Caco-2 (cell line): ENCODE measurements around the gene TMEM129. TPM values are rescaled to one million over a fixed set of nuclear protein-coding genes. Genes with fewer than 3 reads are reported as not detected.

Source experiments
- BruUV-seq: library from RNA; stranded (reverse); fragments of 400-500 nt; replicated peaks from 2 replicates; lab custom pipeline; 2021; lab: Mats Ljungman, UMichigan
- CTCF ChIA-PET: fragments of 300-600 bp; sonication (Branson Sonifier 250); formaldehyde crosslinking; loops from one replicate; lab custom pipeline; 2022; ENCODE audit warnings: antibody characterized with exemption; lab: Charles Lee
- POLR2A ChIA-PET: fragments of 300-600 bp; sonication (Branson Sonifier 250); formaldehyde crosslinking; loops from one replicate; lab custom pipeline; 2022; ENCODE audit warnings: antibody characterized with exemption; lab: Charles Lee
- DNase-seq, 2 experiments: peaks; one replicate each; pipeline versions ENCODE4 v3.0.0 to v3.0.0-alpha.2; 2020 to 2022
- H3K27me3 ChIP-seq: replicated peaks from 2 replicates; pipeline ENCODE4 v1.6.0; 2011; ENCODE audit warnings: low read length; ENCODE audit not compliant: control insufficient read depth, insufficient read depth
- H3K36me3 ChIP-seq: 2 replicates; pipeline ENCODE4 v1.5.1; 2011; ENCODE audit warnings: low read length; ENCODE audit not compliant: control insufficient read depth, insufficient read depth
- H3K4me1 ChIP-seq: fragments of 250-450 bp; sonication (Bioruptor Pico); 2 replicates; pipeline ENCODE4 v1.5.1; 2020; ENCODE audit warnings: mild to moderate bottlenecking
- H3K4me3 ChIP-seq: 2 replicates; pipeline ENCODE4 v1.5.1; 2011; ENCODE audit warnings: low read depth, mild to moderate bottlenecking, control low read depth, low read length
- H3K9me3 ChIP-seq: fragments of 250-450 bp; sonication (Bioruptor Pico); 2 replicates; pipeline ENCODE4 v1.5.1; 2020; ENCODE audit warnings: mild to moderate bottlenecking, moderate library complexity
- H3K27ac Mint-ChIP-seq: one replicate; pipeline ENCODE4 v1.8.0; 2022; ENCODE audit warnings: mixed read lengths; ENCODE audit not compliant: unreplicated experiment
- H3K27me3 Mint-ChIP-seq: one replicate; pipeline ENCODE4 v1.8.0; 2022; ENCODE audit warnings: mixed read lengths; ENCODE audit not compliant: insufficient read depth, unreplicated experiment
- H3K36me3 Mint-ChIP-seq: one replicate; pipeline ENCODE4 v1.8.0; 2022; ENCODE audit warnings: mild to moderate bottlenecking, mixed read lengths; ENCODE audit not compliant: insufficient read depth, unreplicated experiment
- H3K4me1 Mint-ChIP-seq: one replicate; pipeline ENCODE4 v1.8.0; 2022; ENCODE audit warnings: low read depth, mixed read lengths; ENCODE audit not compliant: unreplicated experiment
- H3K4me3 Mint-ChIP-seq: one replicate; pipeline ENCODE4 v1.8.0; 2022; ENCODE audit warnings: mild to moderate bottlenecking, moderate library complexity, mixed read lengths; ENCODE audit not compliant: unreplicated experiment
- H3K9me3 Mint-ChIP-seq: one replicate; pipeline ENCODE4 v1.8.0; 2022; ENCODE audit warnings: mixed read lengths; ENCODE audit not compliant: unreplicated experiment
- CTCF ChIP-seq, 2 experiments: fragments of 200-600 bp in 1 of 2; IDR thresholded peaks; 1 replicate in 1 of 2; 2 replicates in 1 of 2; pipeline versions ENCODE4 v1.5.1 to v1.8.0; 2011 to 2022; ENCODE audit warnings: antibody characterized with exemption in 1 of 2, control low read depth in 1 of 2, inconsistent platforms in 1 of 2, low read depth in 1 of 2, low read length in 1 of 2, mild to moderate bottlenecking in 1 of 2, moderate library complexity in 1 of 2; ENCODE audit not compliant: insufficient read depth in 1 of 2, severe bottlenecking in 1 of 2, unreplicated experiment in 1 of 2
- intact Hi-C: fragments of 100-400 bp; cut with micrococcal nuclease; formaldehyde crosslinking; loops from one replicate; pipeline ENCODE4 v1.10.0; 2022; ENCODE audit not compliant: unreplicated experiment
- total RNA-seq: library from RNA; stranded (reverse); gene quantifications from 2 replicates; pipeline ENCODE4 v1.2.3, GENCODE V29; 2022

TMEM129 gene
- total RNA-seq, 1 experiment from 2014 or later, result 39.0 TPM

DNA sequence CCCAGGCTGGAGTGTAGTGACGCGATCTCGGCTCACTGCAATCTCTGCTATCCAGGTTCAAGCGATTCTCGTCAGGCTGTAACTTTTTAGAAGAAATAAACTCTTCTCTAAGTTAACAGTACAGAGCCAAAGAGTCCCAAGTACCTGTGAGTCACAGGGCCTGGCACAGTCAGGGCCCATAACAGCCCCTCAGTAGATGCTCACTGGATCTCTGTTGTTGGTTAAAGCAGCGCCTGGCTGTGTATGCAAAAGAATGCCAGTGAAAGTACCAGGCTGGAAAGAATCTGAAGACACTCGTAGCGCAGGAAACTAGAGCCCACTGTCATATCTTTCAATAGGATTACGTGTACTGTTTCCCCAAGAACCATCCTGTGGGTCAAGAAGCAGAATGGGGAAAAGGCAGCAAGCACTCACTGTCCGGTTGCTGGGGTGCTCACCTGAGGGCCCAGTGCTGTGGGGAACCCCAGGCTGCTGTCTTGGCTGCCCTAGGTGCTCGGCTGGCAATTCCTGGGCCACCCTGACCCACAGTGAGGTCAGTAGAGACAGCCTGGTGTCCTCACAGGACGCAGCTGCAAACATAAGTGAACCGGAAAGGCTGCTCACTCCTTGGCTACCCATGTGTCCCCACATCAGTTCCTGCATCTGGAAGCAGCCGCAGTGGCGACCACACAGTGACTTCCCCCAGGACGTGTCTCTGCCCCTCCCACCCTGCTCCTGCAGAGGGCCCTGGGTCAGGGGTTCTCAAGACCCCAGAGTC, 5.9 kb downstream of the TMEM129 start:
- Mint-ChIP-seq H3K27ac (no peak overlapping the region), H3K36me3 (peaks cover 63% of the 10 kb centered on the region), H3K4me1 (peaks cover 9% of the 10 kb centered on the region), H3K27me3 (no peaks in the 10 kb centered on the region), H3K4me3 (no peak overlapping the region), H3K9me3 (no peaks in the 10 kb centered on the region)
- intact Hi-C loops, result no loop called here
- no peak for DNase-seq
- ChIA-PET POLR2A (no interaction called here), CTCF (no interaction called here)
- BruUV-seq, result no TSS peak
- no peak overlapping the region for H3K4me3 ChIP-seq
- H3K4me1 ChIP-seq, result peaks cover 2% of the 10 kb centered on the region
- H3K27me3 ChIP-seq, result no peaks in the 10 kb centered on the region
- H3K36me3 ChIP-seq, result peaks cover 1% of the 10 kb centered on the region; the same call in 1 of the 2 replicates
- H3K9me3 ChIP-seq, result no peaks in the 10 kb centered on the region
- TF ChIP-seq CTCF (IDR thresholded peaks at IDR 0.05; ENCODE audit: insufficient read depth in 1 of 2, low read depth in 1 of 2, low read length in 1 of 2, severe bottlenecking in 1 of 2, unreplicated experiment in 1 of 2), result no peak

DNA sequence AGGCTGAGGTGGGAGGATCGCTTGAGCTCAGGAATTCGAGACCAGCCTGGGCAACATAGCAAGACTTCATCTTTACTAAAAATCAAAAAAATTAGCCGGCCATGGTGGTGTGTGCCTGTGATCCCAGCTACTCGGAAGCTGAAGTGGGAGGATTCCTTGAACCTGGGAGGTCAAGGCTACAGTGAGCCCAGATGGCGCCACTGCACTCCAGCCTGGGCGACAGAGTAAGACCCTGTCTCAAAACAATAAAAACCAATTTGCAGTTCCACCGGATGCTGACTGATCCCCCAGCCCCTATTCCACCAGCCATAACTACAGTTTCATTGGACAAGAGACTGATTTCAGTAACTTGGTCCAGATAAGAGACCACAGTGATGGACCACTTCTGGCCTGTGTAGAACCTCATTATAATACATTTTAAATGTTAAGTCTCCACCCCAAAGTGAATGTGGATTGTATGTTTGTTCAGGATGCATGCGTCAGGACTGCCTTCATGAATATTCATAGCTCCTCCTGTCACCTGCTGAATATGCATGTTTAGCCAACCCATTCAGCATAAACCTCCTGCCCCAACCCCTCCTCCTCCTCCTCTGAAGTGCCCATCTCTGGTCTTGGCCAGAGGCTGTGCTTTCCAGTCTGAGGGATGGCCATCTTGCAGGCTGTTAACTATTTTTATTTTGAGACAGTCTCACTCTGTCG, 6.7 kb downstream of the TMEM129 start:
- no peaks in the 10 kb centered on the region for H3K27me3 ChIP-seq
- peaks cover 9% of the 10 kb centered on the region for H3K4me1 ChIP-seq
- POLR2A ChIA-PET, result no interaction called here
- no peaks in the 10 kb centered on the region for H3K9me3 ChIP-seq
- Mint-ChIP-seq H3K4me1 (peaks cover 17% of the 10 kb centered on the region), H3K27me3 (no peaks in the 10 kb centered on the region), H3K4me3 (peak overlapping the region; percentile 99), H3K36me3 (peaks cover 65% of the 10 kb centered on the region), H3K27ac (no peak overlapping the region), H3K9me3 (no peaks in the 10 kb centered on the region)
- no peak for TF ChIP-seq CTCF (IDR thresholded peaks at IDR 0.05; ENCODE audit: insufficient read depth in 1 of 2, low read depth in 1 of 2, low read length in 1 of 2, severe bottlenecking in 1 of 2, unreplicated experiment in 1 of 2)
- H3K36me3 ChIP-seq, result peaks cover 1% of the 10 kb centered on the region; the same call in 1 of the 2 replicates
- no peak for DNase-seq
- H3K4me3 ChIP-seq, result no peak overlapping the region
- CTCF ChIA-PET, result interaction anchor here (0.6 kb wide), 1 partner anchor 53 kb away, joined by 5 read pairs; no protein-coding TSS in a partner anchor
- intact Hi-C loops, result loop anchor here (5.0 kb wide), 1 partner anchor 548 kb away; the partner anchor contains the start of gene MXD4
- BruUV-seq, result no TSS peak
